HepG2 (cell line): ENCODE results near the gene SS18L1. TPM values are rescaled to one million over a fixed set of nuclear protein-coding genes. Genes with fewer than 3 reads are reported as not detected.

Source experiments
- MEF2D ChIP-seq: sonication (generic); formaldehyde crosslinking; IDR thresholded peaks from 2 replicates; pipeline ENCODE4 v1.5.1; 2020; ENCODE audit warnings: mild to moderate bottlenecking, missing genetic modification reagents
- NCOA1 ChIP-seq: sonication (generic); formaldehyde crosslinking; IDR thresholded peaks from 2 replicates; pipeline ENCODE4 v1.9.0; 2021; ENCODE audit warnings: missing genetic modification reagents
- NCOA2 ChIP-seq: sonication (generic); formaldehyde crosslinking; IDR thresholded peaks from 2 replicates; pipeline ENCODE4 v1.8.0; 2022; ENCODE audit warnings: inconsistent platforms
- ZNF205 ChIP-seq: IDR thresholded peaks from 2 replicates; pipeline ENCODE4 v1.6.1; 2018; ENCODE audit warnings: missing biosample characterization, missing genetic modification reagents
- ZSCAN12 ChIP-seq: sonication (generic); formaldehyde crosslinking; IDR thresholded peaks from 2 replicates; pipeline ENCODE4 v1.9.0; 2021; ENCODE audit warnings: mild to moderate bottlenecking, missing genetic modification reagents
- polyA plus RNA-seq, 8 experiments: library from polyadenylated mRNA; depleted of rRNA in 3 of 8; stranded (reverse) in 7 of 8; unstranded in 1 of 8; fragments of >200 nt; fragmentation: Illumina TruSeq in 4 of 8; extraction: Trizol in 4 of 8; gene quantifications; 2 replicates each; pipeline versions ENCODE4 v1.2.1 to v1.2.3, GENCODE V29; 2011 to 2016; ENCODE audit warnings: low read depth in 4 of 8, missing spikeins in 1 of 8, mixed read lengths in 1 of 8; ENCODE audit not compliant: insufficient read depth in 1 of 8
- total RNA-seq, 5 experiments: library from RNA; depleted of rRNA; stranded (reverse); fragments of >200 nt; fragmentation: Illumina TruSeq; extraction: Trizol; gene quantifications; 2 replicates each; pipeline ENCODE4 v1.2.3, GENCODE V29; 2016; ENCODE audit warnings: low read depth in 1 of 5
- TF ChIP-seq, protein P1 (sequence below), 2 experiments: fragments of 450-650 bp in 1 of 2; sonication (generic) in 1 of 2; formaldehyde crosslinking in 1 of 2; IDR thresholded peaks; 2 replicates each; pipeline versions ENCODE4 v1.6.1 to v1.8.0; 2016 to 2022; ENCODE audit warnings: antibody characterized with exemption in 1 of 2, mild to moderate bottlenecking in 1 of 2, missing genetic modification reagents in 1 of 2
- TF ChIP-seq, protein P2 (sequence below): sonication (generic); formaldehyde crosslinking; IDR thresholded peaks from 2 replicates; pipeline ENCODE4 v1.4.0; 2020; ENCODE audit warnings: missing genetic modification reagents
- TF ChIP-seq, protein P3 (sequence below): sonication (generic); formaldehyde crosslinking; IDR thresholded peaks from 2 replicates; pipeline ENCODE4 v1.8.1; 2023; ENCODE audit warnings: missing genetic modification reagents, mild to moderate bottlenecking, borderline replicate concordance
- TF ChIP-seq, protein P4 (sequence below): sonication (generic); formaldehyde crosslinking; IDR thresholded peaks from 2 replicates; pipeline ENCODE4 v1.4.0; 2020; ENCODE audit warnings: missing genetic modification reagents
- TF ChIP-seq, protein P5 (sequence below): sonication (generic); formaldehyde crosslinking; IDR thresholded peaks from 2 replicates; pipeline ENCODE4 v1.4.0; 2020; ENCODE audit warnings: missing genetic modification reagents, mild to moderate bottlenecking, borderline replicate concordance

The SS18L1 gene
- total and polyA plus RNA-seq, 2 of the 13 experiments (the other 11 are each of a cell fraction or from before 2014, with no cell fraction given), result 17.8 to 27.6 TPM

DNA sequence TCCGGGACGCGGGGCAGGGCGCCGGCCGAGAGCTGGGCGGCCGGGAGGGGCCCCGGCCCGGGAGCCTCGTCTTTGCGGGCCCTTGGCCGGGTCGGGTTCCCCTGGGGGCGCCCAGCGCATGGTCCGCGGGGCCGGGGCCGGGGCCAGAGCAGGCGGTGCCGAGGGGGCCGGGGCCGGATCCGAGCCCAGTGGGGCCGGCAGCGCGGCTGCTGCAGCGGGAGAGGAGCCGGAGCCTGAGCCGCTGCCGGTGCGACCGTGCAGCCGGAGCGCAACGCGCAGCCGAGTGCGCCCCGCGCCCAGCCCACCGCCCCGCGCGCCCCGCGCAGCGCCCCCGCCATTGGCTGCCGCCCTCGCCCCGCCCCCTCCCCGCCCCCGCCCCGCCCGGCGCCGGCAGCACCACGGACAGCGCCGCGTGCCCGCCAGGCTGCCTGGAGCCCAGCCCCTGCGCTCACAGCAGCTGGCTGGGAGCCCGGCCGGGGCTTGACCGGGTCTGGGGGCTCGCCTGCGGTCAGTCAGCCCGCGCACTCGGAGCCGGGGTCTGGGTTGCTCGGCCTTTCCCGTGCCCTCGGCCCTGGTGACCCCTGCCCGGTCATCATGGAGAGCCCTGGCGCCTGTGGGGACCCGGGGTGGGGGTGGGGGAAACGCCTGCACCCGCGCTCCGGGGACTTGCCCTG lies 76.6 kb downstream of the SS18L1 start, which contains the start of gene HRH3 (continued):
- TF ChIP-seq, protein P1, sequence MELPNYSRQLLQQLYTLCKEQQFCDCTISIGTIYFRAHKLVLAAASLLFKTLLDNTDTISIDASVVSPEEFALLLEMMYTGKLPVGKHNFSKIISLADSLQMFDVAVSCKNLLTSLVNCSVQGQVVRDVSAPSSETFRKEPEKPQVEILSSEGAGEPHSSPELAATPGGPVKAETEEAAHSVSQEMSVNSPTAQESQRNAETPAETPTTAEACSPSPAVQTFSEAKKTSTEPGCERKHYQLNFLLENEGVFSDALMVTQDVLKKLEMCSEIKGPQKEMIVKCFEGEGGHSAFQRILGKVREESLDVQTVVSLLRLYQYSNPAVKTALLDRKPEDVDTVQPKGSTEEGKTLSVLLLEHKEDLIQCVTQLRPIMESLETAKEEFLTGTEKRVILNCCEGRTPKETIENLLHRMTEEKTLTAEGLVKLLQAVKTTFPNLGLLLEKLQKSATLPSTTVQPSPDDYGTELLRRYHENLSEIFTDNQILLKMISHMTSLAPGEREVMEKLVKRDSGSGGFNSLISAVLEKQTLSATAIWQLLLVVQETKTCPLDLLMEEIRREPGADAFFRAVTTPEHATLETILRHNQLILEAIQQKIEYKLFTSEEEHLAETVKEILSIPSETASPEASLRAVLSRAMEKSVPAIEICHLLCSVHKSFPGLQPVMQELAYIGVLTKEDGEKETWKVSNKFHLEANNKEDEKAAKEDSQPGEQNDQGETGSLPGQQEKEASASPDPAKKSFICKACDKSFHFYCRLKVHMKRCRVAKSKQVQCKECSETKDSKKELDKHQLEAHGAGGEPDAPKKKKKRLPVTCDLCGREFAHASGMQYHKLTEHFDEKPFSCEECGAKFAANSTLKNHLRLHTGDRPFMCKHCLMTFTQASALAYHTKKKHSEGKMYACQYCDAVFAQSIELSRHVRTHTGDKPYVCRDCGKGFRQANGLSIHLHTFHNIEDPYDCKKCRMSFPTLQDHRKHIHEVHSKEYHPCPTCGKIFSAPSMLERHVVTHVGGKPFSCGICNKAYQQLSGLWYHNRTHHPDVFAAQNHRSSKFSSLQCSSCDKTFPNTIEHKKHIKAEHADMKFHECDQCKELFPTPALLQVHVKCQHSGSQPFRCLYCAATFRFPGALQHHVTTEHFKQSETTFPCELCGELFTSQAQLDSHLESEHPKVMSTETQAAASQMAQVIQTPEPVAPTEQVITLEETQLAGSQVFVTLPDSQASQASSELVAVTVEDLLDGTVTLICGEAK (IDR thresholded peaks at IDR 0.05), result no peak
- TF ChIP-seq, protein P1 (CRISPR knock-in tag; IDR thresholded peaks at IDR 0.05), result peak; percentile 56; the same call in 1 of the 2 replicates
- TF ChIP-seq, protein P2, sequence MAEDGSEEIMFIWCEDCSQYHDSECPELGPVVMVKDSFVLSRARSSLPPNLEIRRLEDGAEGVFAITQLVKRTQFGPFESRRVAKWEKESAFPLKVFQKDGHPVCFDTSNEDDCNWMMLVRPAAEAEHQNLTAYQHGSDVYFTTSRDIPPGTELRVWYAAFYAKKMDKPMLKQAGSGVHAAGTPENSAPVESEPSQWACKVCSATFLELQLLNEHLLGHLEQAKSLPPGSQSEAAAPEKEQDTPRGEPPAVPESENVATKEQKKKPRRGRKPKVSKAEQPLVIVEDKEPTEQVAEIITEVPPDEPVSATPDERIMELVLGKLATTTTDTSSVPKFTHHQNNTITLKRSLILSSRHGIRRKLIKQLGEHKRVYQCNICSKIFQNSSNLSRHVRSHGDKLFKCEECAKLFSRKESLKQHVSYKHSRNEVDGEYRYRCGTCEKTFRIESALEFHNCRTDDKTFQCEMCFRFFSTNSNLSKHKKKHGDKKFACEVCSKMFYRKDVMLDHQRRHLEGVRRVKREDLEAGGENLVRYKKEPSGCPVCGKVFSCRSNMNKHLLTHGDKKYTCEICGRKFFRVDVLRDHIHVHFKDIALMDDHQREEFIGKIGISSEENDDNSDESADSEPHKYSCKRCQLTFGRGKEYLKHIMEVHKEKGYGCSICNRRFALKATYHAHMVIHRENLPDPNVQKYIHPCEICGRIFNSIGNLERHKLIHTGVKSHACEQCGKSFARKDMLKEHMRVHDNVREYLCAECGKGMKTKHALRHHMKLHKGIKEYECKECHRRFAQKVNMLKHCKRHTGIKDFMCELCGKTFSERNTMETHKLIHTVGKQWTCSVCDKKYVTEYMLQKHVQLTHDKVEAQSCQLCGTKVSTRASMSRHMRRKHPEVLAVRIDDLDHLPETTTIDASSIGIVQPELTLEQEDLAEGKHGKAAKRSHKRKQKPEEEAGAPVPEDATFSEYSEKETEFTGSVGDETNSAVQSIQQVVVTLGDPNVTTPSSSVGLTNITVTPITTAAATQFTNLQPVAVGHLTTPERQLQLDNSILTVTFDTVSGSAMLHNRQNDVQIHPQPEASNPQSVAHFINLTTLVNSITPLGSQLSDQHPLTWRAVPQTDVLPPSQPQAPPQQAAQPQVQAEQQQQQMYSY (CRISPR knock-in tag), result 0 out of 2 replicates have a peak, but pooled peaks have one; percentile 38
- TF ChIP-seq NCOA2 (CRISPR knock-in tag) (peak; percentile 27; the same call in 1 of the 2 replicates), ZNF205 (CRISPR knock-in tag) (0 out of 2 replicates have a peak, but pooled peaks have one; percentile 42), NCOA1 (no peak), MEF2D (CRISPR knock-in tag) (no peak), ZSCAN12 (CRISPR knock-in tag) (peak; percentile 69; the same call in 1 of the 2 replicates)
- TF ChIP-seq, protein P3, sequence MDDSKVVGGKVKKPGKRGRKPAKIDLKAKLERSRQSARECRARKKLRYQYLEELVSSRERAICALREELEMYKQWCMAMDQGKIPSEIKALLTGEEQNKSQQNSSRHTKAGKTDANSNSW, result 0 out of 2 replicates have a peak, but pooled peaks have one; percentile 77
- TF ChIP-seq, protein P4, sequence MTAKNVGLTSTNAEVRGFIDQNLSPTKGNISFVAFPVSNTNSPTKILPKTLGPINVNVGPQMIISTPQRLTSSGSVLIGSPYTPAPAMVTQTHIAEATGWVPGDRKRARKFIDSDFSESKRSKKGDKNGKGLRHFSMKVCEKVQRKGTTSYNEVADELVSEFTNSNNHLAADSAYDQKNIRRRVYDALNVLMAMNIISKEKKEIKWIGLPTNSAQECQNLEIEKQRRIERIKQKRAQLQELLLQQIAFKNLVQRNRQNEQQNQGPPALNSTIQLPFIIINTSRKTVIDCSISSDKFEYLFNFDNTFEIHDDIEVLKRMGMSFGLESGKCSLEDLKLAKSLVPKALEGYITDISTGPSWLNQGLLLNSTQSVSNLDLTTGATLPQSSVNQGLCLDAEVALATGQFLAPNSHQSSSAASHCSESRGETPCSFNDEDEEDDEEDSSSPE (CRISPR knock-in tag), result peak; percentile 60
- TF ChIP-seq, protein P5, sequence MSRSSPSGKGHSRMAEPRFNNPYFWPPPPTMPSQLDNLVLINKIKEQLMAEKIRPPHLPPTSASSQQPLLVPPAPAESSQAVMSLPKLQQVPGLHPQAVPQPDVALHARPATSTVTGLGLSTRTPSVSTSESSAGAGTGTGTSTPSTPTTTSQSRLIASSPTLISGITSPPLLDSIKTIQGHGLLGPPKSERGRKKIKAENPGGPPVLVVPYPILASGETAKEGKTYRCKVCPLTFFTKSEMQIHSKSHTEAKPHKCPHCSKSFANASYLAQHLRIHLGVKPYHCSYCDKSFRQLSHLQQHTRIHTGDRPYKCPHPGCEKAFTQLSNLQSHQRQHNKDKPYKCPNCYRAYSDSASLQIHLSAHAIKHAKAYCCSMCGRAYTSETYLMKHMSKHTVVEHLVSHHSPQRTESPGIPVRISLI (CRISPR knock-in tag), result no peak
